GM19238 (cell line): ENCODE results near the gene MEGF11.
"Not testable (repeated sequence)": the region's sequence is repeated elsewhere in the genome, so short reads cannot be mapped to it uniquely, and the experiment has no call there.

ENCODE experiments used
- DNase-seq: peaks from one replicate; pipeline ENCODE4 v3.0.0; 2011; ENCODE audit warnings: low spot score; ENCODE audit not compliant: insufficient read length

MEGF11 gene

GRCh38 chr15:66007663-66008262 lies 245.8 kb downstream of the MEGF11 start:
- no peak for DNase-seq

- no peak for DNase-seq
Measured at GRCh38 chr15:66006986-66007385, 246.6 kb downstream of the MEGF11 start.

- DNase-seq, result peak; percentile 28
Measured at GRCh38 chr15:66004618-66005262, 248.8 kb downstream of the MEGF11 start.

- not testable (repeated sequence) for DNase-seq
Measured at GRCh38 chr15:66003129-66003528, 250.4 kb downstream of the MEGF11 start.

GRCh38 chr15:66001717-66002426 lies 251.7 kb downstream of the MEGF11 start:
- no peak for DNase-seq

GRCh38 chr15:66001042-66001441 lies 252.5 kb downstream of the MEGF11 start:
- no peak for DNase-seq

GRCh38 chr15:65998486-65998885 lies 255.1 kb downstream of the MEGF11 start:
- no peak for DNase-seq

- DNase-seq, result no peak
Measured at GRCh38 chr15:65996901-65997300, 256.6 kb downstream of the MEGF11 start.

- no peak for DNase-seq
Measured at GRCh38 chr15:65994832-65995231, 258.7 kb downstream of the MEGF11 start.

GRCh38 chr15:65993762-65994161 lies 259.8 kb downstream of the MEGF11 start:
- DNase-seq, result no peak

- no peak for DNase-seq
Measured at GRCh38 chr15:65993236-65993635, 260.3 kb downstream of the MEGF11 start.

- DNase-seq, result no peak
Measured at GRCh38 chr15:65991721-65992483, 261.6 kb downstream of the MEGF11 start.

GRCh38 chr15:65990298-65990981 lies 263.1 kb downstream of the MEGF11 start:
- no peak for DNase-seq

- DNase-seq, result no peak
Measured at GRCh38 chr15:65987100-65987499, 266.4 kb downstream of the MEGF11 start.

GRCh38 chr15:65986416-65986815 lies 267.1 kb downstream of the MEGF11 start:
- no peak for DNase-seq

GRCh38 chr15:65985387-65985786 lies 268.2 kb downstream of the MEGF11 start:
- DNase-seq, result no peak

GRCh38 chr15:65982627-65983322 lies 270.8 kb downstream of the MEGF11 start:
- no peak for DNase-seq

- DNase-seq, result peak; percentile 75
Measured at GRCh38 chr15:65981837-65982626, 271.5 kb downstream of the MEGF11 start.

- DNase-seq, result peak; percentile 30
Measured at GRCh38 chr15:65980824-65981456, 272.6 kb downstream of the MEGF11 start.
